ENCODE data around the gene FXYD2.

Gene FXYD2

GRCh38 chr11:117795638-117796455 is 28.7 kb downstream of the FXYD2 start:
- no peak for DNase-seq

GRCh38 chr11:117794772-117795629 is 29.5 kb downstream of the FXYD2 start:
- no peak for DNase-seq

GRCh38 chr11:117794135-117794534 is 30.4 kb downstream of the FXYD2 start:
- DNase-seq = no peak

- no peak for DNase-seq
Measured at GRCh38 chr11:117793583-117793982, 31.0 kb downstream of the FXYD2 start.

GRCh38 chr11:117792992-117793391 is 31.6 kb downstream of the FXYD2 start:
- peak; percentile 35 for DNase-seq

- DNase-seq = no peak
Measured at GRCh38 chr11:117792241-117792640, 32.3 kb downstream of the FXYD2 start.

GRCh38 chr11:117790279-117790678 is 34.3 kb downstream of the FXYD2 start:
- no peak for DNase-seq

GRCh38 chr11:117789241-117789640 is 35.3 kb downstream of the FXYD2 start:
- DNase-seq = no peak

- no peak for DNase-seq
Measured at GRCh38 chr11:117786135-117786870, 38.2 kb downstream of the FXYD2 start.

GRCh38 chr11:117782101-117782500 is 42.4 kb downstream of the FXYD2 start:
- DNase-seq = no peak

- DNase-seq = no peak
Measured at GRCh38 chr11:117781627-117782026, 42.9 kb downstream of the FXYD2 start.

- no peak for DNase-seq
Measured at GRCh38 chr11:117780456-117780855, 44.1 kb downstream of the FXYD2 start.

GRCh38 chr11:117774553-117774952 is 50.0 kb downstream of the FXYD2 start:
- no peak for DNase-seq

GRCh38 chr11:117772360-117772759 is 52.2 kb downstream of the FXYD2 start:
- no peak for DNase-seq

GRCh38 chr11:117771841-117772240 is 52.7 kb downstream of the FXYD2 start:
- no peak for DNase-seq

- no peak for DNase-seq
Measured at GRCh38 chr11:117771197-117771596, 53.3 kb downstream of the FXYD2 start.

- no peak for DNase-seq
Measured at GRCh38 chr11:117770061-117770460, 54.5 kb downstream of the FXYD2 start.

Data from RPMI8226 (cell line).